ENCODE data around the gene GPR153.

- TF ChIP-seq CTCF (IDR thresholded peaks at IDR 0.05) (no peak), GABPA (IDR thresholded peaks at IDR 0.05; ENCODE audit: low read depth) (no peak)
These were observed 35.0 kb upstream of the GPR153 start for GRCh38 chr1:6295910-6296309.

All from SK-N-SH (cell line).